ENCODE results near the gene APOA1. TPM values are rescaled to one million over a fixed set of nuclear protein-coding genes. Genes with fewer than 3 reads are reported as not detected.
"Not testable (repeated sequence)": the region's sequence is repeated elsewhere in the genome, so short reads cannot be mapped to it uniquely, and the experiment has no call there.

Gene APOA1
- total RNA-seq, 2 experiments from 2014 or later, result 0.33 TPM; not detected in 1

DNA sequence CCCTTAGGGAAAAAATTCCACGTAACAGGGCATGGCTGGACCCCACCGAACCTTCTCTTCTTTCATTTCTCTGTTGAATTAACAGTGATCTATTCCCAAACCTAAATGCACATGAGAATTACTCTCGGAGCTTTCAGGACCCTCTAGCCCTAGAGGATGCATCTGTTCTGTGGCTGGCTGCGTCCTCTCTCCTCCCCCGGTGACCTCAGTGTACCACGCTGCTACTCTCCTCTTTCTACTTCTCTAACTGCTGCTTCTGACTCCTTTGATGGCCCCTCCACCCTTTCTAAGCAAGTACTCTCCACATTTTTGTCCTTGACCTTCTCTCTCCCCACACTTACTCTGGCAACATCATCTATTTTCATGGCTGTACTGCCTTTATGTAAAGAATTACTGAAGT lies 12.1 kb upstream of the APOA1 start:
- Mint-ChIP-seq H3K36me3 (peaks cover 8% of the 10 kb centered on the region), H3K27ac (no peak overlapping the region), H3K9me3 (no peaks in the 10 kb centered on the region), H3K27me3 (no peaks in the 10 kb centered on the region), H3K4me1 (peaks cover 34% of the 10 kb centered on the region), H3K4me3 (no peak overlapping the region)
- DNase-seq, result no peak

GRCh38 chr11:116849060-116849459 lies 11.6 kb upstream of the APOA1 start:
- peaks cover 5% of the 10 kb centered on the region for H3K36me3 Mint-ChIP-seq
- H3K9me3 Mint-ChIP-seq, result no peaks in the 10 kb centered on the region
- no peak overlapping the region for H3K27ac Mint-ChIP-seq
- DNase-seq, result no peak
- H3K4me3 Mint-ChIP-seq, result no peak overlapping the region
- peaks cover 30% of the 10 kb centered on the region for H3K4me1 Mint-ChIP-seq
- H3K27me3 Mint-ChIP-seq, result no peaks in the 10 kb centered on the region

DNA sequence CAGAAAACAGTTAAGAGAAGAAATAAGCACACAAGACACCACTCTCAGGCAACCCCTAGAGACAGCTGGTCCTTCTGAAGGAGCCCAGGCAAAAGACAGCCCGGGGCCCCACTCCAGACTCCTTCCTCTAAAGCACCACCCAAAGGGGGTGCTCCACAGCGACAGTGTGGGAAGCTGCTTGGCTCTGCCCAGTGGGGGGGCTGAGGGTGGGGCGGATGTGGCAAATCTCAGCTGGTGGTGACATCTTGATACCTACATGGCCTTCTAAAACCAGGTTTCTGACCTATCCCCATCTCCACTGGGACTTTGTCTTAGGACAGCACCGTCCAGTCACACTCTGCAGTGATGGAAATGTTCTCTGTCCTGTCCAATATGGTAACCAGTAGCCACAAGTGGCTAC lies 10.2 kb upstream of the APOA1 start:
- Mint-ChIP-seq H3K4me1 (peaks cover 16% of the 10 kb centered on the region), H3K9me3 (no peaks in the 10 kb centered on the region), H3K36me3 (peaks cover 4% of the 10 kb centered on the region), H3K27me3 (no peaks in the 10 kb centered on the region), H3K4me3 (no peak overlapping the region), H3K27ac (no peak overlapping the region)
- DNase-seq, result no peak

DNA sequence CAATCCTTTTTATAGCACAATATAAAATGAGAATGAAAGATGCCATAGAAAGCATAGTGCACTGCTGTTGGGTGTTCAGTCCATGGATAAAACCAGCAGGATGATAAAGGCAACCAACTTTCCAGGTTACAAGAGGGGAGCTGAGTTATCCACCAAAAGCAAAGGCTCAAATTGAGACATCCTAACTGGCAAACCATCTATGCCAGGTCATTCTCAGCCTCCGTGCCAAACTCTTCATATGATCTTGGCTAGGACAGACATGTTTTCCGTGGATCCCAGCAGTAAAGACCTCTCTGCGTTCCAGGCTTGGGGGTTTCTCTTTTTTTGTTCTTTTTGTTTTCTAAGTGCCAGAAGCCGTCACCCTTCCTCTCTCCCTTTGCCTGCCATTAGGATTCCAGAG lies 7.3 kb upstream of the APOA1 start:
- DNase-seq, result no peak
- H3K27me3 Mint-ChIP-seq, result no peaks in the 10 kb centered on the region
- H3K9me3 Mint-ChIP-seq, result no peaks in the 10 kb centered on the region
- peaks cover 4% of the 10 kb centered on the region for H3K36me3 Mint-ChIP-seq
- no peak overlapping the region for H3K27ac Mint-ChIP-seq
- no peaks in the 10 kb centered on the region for H3K4me1 Mint-ChIP-seq
- H3K4me3 Mint-ChIP-seq, result no peak overlapping the region

GRCh38 chr11:116843661-116844060 lies 6.2 kb upstream of the APOA1 start:
- no peak for DNase-seq
- Mint-ChIP-seq H3K4me1 (no peaks in the 10 kb centered on the region), H3K27ac (no peak overlapping the region), H3K9me3 (no peaks in the 10 kb centered on the region), H3K27me3 (no peaks in the 10 kb centered on the region), H3K36me3 (peaks cover 4% of the 10 kb centered on the region), H3K4me3 (no peak overlapping the region)

GRCh38 chr11:116842909-116843308 lies 5.5 kb upstream of the APOA1 start:
- Mint-ChIP-seq H3K36me3 (peaks cover 4% of the 10 kb centered on the region), H3K27ac (no peak overlapping the region)

GRCh38 chr11:116842117-116842516 lies 4.7 kb upstream of the APOA1 start:
- no peak for DNase-seq
- Mint-ChIP-seq H3K27ac (no peak overlapping the region), H3K9me3 (no peaks in the 10 kb centered on the region), H3K27me3 (no peaks in the 10 kb centered on the region), H3K4me1 (no peaks in the 10 kb centered on the region), H3K4me3 (no peak overlapping the region), H3K36me3 (peaks cover 3% of the 10 kb centered on the region)

More at GRCh38 chr11:116842909-116843308, 5.5 kb upstream of the APOA1 start:
- H3K9me3 Mint-ChIP-seq, result no peaks in the 10 kb centered on the region
- no peak for DNase-seq
- no peaks in the 10 kb centered on the region for H3K4me1 Mint-ChIP-seq
- no peaks in the 10 kb centered on the region for H3K27me3 Mint-ChIP-seq
- no peak overlapping the region for H3K4me3 Mint-ChIP-seq

DNA sequence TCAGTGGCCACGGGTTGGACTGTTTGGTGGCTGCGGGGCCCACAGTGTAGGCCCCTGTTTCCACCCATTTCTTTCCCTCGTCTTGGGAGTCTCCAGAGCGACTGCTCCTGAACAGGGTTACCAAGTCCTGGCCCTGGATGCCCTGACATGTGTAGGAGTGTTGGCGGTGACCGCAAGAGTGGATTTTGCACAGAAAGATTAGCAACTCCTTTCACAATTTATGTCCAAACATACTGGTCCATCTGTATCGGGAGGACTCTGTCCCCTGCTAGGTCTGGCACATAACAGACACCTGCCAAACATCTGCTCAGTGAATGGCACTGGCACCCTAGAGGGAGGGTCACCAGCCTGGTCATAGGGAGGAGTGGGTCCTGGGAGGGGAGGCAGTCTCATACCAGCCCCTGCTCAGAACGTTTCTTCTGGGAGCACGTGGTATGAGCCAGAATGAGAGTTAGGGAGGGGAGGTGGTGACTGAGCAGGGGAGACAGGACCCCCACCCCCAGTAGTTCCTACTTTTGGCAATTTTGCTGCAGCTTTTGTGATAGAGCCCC lies 3.4 kb upstream of the APOA1 start:
- DNase-seq, result no peak
- Mint-ChIP-seq H3K4me3 (no peak overlapping the region), H3K36me3 (no peaks in the 10 kb centered on the region), H3K4me1 (peaks cover 2% of the 10 kb centered on the region), H3K9me3 (no peaks in the 10 kb centered on the region), H3K27me3 (no peaks in the 10 kb centered on the region), H3K27ac (no peak overlapping the region)

DNA sequence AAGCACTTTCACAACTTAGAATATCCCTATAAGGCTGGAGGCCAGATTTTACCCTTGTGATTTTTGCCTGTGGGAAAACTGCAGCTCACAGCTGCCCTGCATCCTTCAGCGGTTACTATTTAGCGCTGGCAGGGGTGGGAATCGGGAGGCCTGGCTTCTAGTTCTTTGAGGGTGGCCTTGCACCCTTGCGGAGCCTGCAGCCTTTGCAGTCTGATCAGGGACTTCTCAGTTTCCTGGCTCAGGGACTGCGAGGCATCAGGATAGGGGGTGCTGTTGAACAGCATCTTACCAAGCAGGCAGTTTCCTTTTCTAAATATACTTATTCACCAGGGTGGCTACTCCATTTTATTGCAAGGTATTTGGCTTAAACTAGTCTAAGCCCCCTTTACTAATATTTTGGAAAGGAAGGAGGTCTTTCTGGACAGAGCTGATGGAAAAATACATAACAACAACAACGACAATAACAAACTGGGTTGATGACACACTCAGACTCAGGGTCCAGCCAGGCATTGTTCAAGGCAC lies 2.9 kb upstream of the APOA1 start:
- no peak overlapping the region for H3K4me3 Mint-ChIP-seq
- DNase-seq, result no peak
- no peaks in the 10 kb centered on the region for H3K36me3 Mint-ChIP-seq
- no peaks in the 10 kb centered on the region for H3K27me3 Mint-ChIP-seq
- H3K9me3 Mint-ChIP-seq, result no peaks in the 10 kb centered on the region
- H3K4me1 Mint-ChIP-seq, result peaks cover 4% of the 10 kb centered on the region
- no peak overlapping the region for H3K27ac Mint-ChIP-seq

GRCh38 chr11:116838321-116839084 lies 1.1 kb upstream of the APOA1 start:
- Mint-ChIP-seq H3K9me3 (no peaks in the 10 kb centered on the region), H3K36me3 (no peaks in the 10 kb centered on the region), H3K4me1 (peaks cover 7% of the 10 kb centered on the region), H3K27ac (no peak overlapping the region), H3K4me3 (no peak overlapping the region), H3K27me3 (no peaks in the 10 kb centered on the region)
- no peak for DNase-seq

DNA sequence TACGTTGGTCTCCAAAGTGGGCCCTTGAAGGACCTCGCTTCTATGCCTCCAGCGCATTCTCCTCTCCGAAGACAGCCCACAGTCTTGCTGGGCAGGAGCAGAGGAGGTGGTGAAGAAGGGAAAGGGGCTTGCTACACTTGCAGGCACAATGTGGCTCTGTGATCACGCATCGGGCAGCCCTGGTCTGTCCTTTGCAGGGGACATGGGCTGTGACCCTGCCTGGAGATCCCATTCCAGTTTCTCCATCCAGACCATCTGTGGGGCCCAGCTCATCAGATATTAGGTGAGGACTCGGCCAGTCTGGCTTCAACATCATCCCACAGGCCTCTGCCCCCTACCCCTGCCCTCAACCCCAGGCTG lies 810 bp downstream of the APOA1 start:
- Mint-ChIP-seq H3K9me3 (no peaks in the 10 kb centered on the region), H3K27me3 (no peaks in the 10 kb centered on the region), H3K36me3 (no peaks in the 10 kb centered on the region), H3K27ac (no peak overlapping the region), H3K4me3 (no peak overlapping the region), H3K4me1 (peaks cover 7% of the 10 kb centered on the region)
- DNase-seq, result no peak

DNA sequence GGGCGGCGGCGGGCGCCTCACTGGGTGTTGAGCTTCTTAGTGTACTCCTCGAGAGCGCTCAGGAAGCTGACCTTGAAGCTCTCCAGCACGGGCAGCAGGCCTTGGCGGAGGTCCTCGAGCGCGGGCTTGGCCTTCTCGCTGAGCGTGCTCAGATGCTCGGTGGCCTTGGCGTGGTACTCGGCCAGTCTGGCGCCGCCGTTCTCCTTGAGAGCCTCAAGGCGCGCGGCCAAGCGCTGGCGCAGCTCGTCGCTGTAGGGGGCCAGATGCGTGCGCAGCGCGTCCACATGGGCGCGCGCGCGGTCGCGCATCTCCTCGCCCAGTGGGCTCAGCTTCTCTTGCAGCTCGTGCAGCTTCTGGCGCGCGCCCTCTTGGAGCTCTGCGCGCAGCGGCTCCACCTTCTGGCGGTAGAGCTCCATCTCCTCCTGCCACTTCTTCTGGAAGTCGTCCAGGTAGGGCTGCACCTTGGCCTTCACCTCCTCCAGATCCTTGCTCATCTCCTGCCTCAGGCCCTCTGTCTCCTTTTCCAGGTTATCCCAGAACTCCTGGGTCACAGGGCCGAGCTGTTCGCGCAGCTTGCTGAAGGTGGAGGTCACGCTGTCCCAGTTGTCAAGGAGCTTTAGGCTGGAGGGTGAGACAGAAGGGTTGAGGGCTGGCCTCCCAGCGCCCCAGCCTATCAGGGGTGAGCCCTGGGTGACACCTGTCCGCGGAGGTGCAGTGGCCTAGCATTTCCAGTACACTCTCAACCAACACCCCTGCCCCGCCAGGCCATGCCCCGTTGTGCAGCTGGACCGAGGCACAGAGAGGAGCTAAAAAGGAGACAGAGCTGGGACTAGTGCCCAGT lies 1.4 kb downstream of the APOA1 start:
- peak; percentile 88 for DNase-seq
- Mint-ChIP-seq H3K9me3 (no peaks in the 10 kb centered on the region), H3K27ac (no peak overlapping the region)

GRCh38 chr11:116835042-116835772 lies 2.2 kb downstream of the APOA1 start:
- Mint-ChIP-seq H3K36me3 (no peaks in the 10 kb centered on the region), H3K27me3 (no peaks in the 10 kb centered on the region), H3K9me3 (no peaks in the 10 kb centered on the region), H3K27ac (no peak overlapping the region), H3K4me3 (peak overlapping the region; percentile 77), H3K4me1 (peaks cover 7% of the 10 kb centered on the region)
- DNase-seq, result no peak

More for the DNA sequence above, 1.4 kb downstream of the APOA1 start:
- Mint-ChIP-seq H3K36me3 (no peaks in the 10 kb centered on the region), H3K27me3 (no peaks in the 10 kb centered on the region), H3K4me3 (peak overlapping the region; percentile 77), H3K4me1 (peaks cover 7% of the 10 kb centered on the region)

GRCh38 chr11:116834535-116835041 lies 2.8 kb downstream of the APOA1 start:
- H3K27me3 Mint-ChIP-seq, H3K9me3 Mint-ChIP-seq, H3K36me3 Mint-ChIP-seq, H3K27ac Mint-ChIP-seq, DNase-seq, H3K4me1 Mint-ChIP-seq: not testable (repeated sequence)
- peak overlapping the region; percentile 77 for H3K4me3 Mint-ChIP-seq

Measured in activated naive CD8-positive, alpha-beta T cell treated with anti-CD3 and anti-CD28 coated beads for 36 hours (primary cell).